Measurements from ENCODE around the gene GFER.
"Not testable (repeated sequence)": the region's sequence is repeated elsewhere in the genome, so short reads cannot be mapped to it uniquely, and the experiment has no call there.

GFER gene

GRCh38 chr16:2008631-2009163, 24.7 kb downstream of the GFER start:
- no peak for DNase-seq

DNA sequence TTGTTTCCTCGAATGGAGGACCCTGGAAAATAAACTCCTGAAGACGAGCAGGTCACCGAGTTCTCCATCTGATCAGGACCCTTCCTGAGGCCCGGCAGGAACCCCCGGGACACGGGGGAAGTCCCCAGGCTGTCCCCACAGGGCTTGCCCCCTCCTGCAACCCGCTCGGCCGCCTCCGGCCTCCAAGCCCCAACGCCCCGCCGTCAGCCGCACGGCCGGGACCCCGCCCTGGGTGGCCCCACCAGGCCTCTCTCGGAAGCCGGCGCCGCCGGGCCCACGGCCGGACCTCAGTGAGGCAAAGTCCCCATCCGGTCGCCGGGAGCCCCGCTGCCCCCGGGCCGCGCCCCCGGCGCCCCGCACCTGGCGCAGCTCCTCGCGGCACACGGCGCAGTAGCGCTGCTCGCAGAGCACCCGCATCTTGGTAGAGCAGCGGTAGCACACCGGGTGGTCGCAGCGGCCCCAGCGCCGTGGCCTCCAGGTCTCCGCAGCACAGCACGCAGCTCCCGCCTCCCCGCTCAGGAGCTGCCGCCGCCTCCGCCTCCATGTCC, 25.2 kb downstream of the GFER start:
- no peak for DNase-seq

- peak; percentile 84 for DNase-seq
These were observed 26.0 kb downstream of the GFER start, which contains the start of gene ZNF598 for GRCh38 chr16:2009791-2010510. Gene ZNF598, minus strand, starts transcription at chr16:2009821.

DNA sequence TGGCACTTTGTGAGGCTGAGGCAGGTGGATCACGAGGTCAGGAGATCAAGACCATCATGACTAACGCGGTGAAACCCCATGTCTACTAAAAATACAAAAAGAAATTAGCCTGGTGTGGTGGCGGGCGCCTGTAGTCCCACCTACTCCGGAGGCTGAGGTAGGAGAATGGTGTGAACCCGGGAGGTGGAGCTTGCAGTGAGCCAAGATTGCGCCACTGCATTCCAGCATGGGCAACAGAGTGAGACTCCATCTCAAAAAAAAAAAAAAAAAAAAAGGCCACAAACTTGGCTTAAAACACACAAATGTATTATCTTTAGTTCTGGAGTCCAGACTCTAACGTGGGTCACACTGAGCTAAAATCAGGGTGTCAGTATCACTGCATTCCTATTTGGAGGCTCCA, 27.7 kb downstream of the GFER start:
- not testable (repeated sequence) for DNase-seq

- DNase-seq = no peak
These were observed 29.5 kb downstream of the GFER start for GRCh38 chr16:2013527-2013926.

- DNase-seq = peak; percentile 63
These were observed 31.3 kb downstream of the GFER start for GRCh38 chr16:2015117-2015946.

DNA sequence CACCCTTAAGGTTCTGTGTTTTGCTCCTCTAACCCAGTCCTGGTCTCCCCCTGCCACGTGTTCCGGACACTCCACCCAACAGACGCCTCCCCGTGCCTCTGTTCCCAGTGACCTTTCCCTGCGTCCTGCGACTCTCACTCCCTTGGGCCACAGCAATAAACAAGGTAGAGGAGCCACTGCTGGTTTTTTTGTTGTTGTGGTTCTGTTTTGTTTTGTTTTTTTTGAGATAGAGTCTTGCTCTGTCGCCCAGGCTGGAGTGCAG, 31.9 kb downstream of the GFER start:
- DNase-seq = no peak

DNA sequence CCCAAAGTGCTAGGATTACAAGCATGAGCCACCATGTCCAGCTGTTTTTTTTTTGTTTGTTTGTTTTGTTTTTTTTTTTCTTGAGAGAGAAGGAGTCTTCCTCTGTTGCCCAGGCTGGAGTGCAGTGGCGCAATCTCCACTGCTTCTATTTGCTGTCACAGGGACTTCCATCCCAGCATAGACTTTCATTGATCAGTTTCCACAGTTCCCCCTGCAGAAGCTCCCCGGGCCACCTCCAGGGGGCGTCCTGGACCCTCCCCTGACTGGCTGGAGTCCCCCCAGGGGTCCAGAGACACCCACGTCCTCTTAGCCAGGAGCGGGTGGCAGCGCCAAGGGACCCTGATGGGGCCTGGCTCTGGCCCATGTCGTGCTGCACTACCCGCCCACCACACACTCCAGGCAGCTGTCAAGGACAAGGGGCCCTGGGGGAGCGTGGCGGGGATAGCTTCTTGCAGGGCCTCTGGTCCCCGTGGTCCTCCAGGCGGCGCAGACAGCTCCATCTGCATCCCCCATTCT, 32.5 kb downstream of the GFER start:
- no peak for DNase-seq

DNA sequence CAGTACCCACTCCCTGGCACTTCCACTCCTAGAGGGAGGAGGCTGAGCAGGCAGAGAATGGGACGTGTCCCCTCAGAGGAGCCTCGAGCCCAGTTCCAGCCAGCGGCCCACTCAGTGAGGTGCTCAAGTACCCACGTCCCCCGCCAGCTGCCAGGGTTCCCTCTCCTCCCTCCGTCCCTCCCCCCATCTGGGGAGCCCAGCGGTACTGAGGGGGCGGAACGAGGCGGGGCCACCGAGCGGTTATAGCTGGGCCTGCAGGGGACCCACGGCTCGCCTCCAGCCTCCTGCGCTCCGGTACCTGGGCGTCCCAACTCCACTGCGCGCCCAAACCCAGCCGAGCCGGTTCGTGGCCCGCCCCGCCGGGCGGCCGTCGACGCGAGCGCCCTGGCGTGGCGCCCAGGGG, 35.5 kb downstream of the GFER start, which contains the start of gene NPW:
TSS of gene NPW (plus strand) at position 268 of the 403 bp plus-strand sequence.
- no peak for DNase-seq

DNA sequence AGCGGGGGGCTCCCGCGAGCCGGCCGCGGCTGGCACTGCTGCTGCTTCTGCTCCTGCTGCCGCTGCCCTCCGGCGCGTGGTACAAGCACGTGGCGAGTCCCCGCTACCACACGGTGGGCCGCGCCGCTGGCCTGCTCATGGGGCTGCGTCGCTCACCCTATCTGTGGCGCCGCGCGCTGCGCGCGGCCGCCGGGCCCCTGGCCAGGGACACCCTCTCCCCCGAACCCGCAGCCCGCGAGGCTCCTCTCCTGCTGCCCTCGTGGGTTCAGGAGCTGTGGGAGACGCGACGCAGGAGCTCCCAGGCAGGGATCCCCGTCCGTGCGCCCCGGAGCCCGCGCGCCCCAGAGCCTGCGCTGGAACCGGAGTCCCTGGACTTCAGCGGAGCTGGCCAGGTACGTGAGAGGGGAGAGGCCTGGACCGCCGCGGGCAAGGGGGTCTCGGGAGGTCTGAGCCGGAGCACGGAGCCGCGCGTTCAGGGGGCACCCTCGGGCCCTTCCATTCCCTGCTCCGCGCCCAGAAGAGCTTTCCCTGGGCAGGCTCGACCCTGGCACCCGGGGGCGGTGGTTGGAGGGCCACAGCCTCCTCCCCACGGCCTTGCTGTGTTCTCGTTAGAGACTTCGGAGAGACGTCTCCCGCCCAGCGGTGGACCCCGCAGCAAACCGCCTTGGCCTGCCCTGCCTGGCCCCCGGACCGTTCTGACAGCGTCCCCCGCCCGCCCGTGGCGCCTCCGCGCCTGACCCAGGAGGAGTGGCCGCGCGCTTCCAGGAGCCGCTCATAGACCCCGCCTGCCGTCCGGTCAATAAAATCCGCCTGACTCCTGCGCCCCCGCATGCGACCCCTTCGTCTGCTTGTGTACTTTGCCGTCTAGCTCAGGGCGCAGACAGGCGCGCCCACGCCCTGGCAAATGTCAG, 36.2 kb downstream of the GFER start:
- no peak for DNase-seq

DNA sequence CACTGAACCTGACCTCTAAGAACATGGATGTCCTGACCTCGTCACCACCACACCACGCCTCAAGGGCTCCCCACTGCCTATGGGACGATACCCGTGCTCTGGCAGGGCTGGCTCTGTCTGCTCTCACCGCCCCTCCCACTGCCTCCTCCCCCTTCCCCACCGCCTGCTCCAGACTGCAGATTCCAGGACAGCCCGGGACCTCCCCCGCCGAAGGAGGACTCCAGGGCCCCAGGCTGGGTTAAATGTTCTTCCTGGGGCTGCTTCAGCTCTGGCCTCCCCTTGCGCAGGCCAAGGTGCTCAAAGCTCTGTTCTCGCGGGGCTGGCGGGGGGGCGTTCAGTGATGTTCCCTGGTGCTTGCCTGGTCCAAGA, 38.7 kb downstream of the GFER start:
- DNase-seq = no peak

GRCh38 chr16:2023092-2024031, 39.4 kb downstream of the GFER start:
- DNase-seq = peak; percentile 93

DNA sequence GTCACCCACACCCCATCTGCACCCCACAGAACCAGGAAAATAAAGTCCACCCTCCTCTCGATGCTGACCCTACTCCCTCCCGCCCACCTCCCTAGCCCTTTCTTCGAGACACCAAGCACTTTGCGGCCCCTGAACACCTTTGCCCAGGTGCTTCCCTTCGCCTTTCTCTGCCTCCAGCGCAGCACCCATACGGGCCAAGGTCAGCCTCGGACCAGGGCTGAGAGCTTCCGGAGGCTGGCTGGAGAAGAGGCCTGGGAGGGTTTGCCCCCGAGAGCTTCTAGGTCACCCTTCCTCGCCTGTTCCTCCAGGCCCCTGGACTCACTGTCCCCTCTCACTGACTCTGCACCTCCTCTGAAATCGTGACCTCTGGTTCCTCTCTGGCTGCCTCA, 40.0 kb downstream of the GFER start:
- DNase-seq = no peak

DNA sequence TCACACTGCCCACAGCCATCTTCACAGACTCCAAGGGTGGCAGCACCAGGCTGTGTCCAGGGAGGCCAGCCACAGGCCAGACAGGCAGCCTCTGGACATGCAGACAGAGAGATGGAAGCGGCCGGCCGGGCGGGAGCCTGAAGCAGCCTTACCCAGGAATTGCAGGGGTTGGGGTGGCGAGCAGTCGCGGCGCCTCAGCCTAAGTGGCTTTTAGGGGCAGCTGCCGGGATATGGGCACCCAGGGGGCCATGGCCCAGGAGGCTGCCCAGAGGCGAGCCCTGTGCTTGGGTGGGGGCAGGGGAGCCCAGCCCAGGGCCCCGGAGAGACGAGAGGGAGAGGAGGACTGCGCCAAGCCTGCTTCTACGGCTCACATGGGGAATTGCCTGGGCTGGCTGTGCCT, 41.3 kb downstream of the GFER start:
- DNase-seq = no peak

DNA sequence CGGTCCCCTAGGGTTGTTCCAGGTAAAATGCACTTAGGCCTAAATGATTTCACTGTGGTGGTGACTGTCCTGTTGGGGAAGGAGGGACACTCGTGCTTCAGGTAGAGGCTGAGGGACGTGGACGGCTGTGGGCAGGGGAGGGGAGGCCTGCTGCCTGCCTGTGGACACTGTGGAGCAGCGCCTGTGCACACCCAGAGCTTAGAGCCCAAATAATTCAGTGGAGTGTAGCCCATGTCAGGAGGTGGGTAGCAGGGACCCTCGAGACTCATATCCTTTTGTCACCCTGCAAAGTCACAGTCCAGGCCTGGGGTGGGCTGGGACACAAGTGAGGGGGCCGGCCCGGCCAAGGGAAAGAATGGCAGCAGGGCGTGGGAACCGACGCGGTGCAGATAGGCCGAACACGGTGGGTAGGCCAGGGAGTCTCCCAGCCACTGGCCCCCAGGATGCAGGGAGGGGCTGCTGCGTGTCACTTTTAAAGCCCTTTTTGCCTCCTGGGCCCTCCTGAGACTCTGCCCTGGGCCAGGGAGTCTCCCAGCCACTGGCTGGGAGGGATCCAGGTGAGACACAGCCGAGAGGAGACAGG, 42.0 kb downstream of the GFER start:
- DNase-seq = no peak

DNA sequence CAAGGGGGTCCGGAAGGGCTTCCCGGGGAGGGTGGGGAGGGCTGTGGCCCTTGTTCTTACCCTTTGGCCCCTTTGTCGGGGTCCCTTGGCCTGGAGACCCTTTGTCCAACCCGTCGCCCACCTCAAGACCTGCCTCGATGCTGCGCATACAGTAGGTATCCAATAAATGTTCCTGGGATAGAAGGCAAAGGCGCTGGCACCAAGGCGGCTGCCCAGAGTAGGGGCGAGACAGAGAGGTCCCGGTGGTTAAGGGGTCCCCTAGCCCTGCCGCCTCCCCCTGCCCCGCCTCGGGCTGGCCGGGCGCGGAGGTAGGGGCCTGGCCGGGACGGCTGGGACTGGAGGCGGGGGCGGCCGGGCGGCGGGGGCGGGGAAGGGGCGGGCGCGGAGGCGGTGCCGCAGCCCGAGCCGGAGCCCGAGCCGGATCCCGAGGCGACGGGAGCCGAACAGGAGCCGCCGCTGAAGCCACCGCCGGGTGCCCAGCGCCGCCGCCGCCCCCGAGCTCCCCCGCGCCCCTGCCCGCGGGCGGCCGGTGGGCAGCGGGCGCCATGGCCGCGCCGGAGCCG, 42.5 kb downstream of the GFER start, which contains the start of gene NHERF2:
TSS of gene NHERF2 (plus strand) at position 442 of the 563 bp plus-strand sequence. CDS start at position 546, 104 bp downstream.
- no peak for DNase-seq

- no peak for DNase-seq
These were observed 43.3 kb downstream of the GFER start for GRCh38 chr16:2027024-2028010.

DNA sequence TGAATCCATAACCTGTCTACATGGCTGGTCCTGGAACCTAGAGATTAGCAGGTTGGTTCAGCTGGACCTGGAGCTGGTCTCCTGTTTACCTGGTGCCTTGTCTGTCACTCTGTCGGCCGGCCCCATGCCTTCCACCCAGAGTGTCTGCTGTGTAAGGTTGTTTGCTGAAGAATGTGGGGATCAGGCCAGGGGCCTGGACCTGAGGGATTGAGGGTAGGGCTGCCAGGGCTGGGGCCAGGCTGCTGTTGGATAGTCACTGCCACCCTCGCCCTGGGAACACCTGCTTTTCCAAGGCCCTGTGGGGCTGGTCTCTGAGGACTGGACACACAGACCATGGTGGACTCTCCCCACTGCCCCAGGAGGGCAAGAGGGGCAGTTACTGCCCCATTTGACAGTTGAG, 44.2 kb downstream of the GFER start:
- DNase-seq = no peak

GRCh38 chr16:2028620-2029220, 44.7 kb downstream of the GFER start:
- no peak for DNase-seq
